Measurements from ENCODE around the gene DHRS12.

DHRS12 gene

DNA sequence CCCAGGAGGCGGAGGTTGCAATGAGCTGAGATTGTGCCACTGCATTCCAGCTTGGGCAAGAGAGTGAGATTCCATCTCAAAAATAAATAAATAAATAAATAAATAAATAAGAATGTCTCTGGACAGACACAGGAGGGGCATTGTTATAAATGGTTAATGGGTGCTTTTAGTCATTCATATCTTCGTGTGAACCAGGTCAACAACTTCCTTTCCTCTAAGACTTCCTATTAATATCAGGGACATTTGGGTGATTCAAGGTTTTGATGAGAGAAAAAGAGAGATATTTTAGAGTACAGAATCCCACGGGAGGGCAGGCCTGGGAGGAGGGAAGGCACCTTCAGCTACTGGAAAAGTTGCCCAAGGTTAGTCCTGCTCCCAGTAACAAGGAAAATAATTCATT lies 23.9 kb downstream of the DHRS12 start:
- no peak overlapping the region for H3K4me2 ChIP-seq (ENCODE audit: low read length)
- H3K36me3 ChIP-seq (replicated peaks; ENCODE audit: low read depth, low read length): no peaks in the 10 kb centered on the region
- no peak overlapping the region for H3K27ac ChIP-seq (ENCODE audit: low read length)
- no peaks in the 10 kb centered on the region for H3K79me2 ChIP-seq (ENCODE audit: low read length)
- TF ChIP-seq, protein P1, sequence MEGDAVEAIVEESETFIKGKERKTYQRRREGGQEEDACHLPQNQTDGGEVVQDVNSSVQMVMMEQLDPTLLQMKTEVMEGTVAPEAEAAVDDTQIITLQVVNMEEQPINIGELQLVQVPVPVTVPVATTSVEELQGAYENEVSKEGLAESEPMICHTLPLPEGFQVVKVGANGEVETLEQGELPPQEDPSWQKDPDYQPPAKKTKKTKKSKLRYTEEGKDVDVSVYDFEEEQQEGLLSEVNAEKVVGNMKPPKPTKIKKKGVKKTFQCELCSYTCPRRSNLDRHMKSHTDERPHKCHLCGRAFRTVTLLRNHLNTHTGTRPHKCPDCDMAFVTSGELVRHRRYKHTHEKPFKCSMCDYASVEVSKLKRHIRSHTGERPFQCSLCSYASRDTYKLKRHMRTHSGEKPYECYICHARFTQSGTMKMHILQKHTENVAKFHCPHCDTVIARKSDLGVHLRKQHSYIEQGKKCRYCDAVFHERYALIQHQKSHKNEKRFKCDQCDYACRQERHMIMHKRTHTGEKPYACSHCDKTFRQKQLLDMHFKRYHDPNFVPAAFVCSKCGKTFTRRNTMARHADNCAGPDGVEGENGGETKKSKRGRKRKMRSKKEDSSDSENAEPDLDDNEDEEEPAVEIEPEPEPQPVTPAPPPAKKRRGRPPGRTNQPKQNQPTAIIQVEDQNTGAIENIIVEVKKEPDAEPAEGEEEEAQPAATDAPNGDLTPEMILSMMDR (IDR thresholded peaks at IDR 0.05; ENCODE audit: low read depth, low read length): no peak
- no peak for TF ChIP-seq EZH2phosphoT487 (IDR thresholded peaks at IDR 0.05; ENCODE audit: low read depth)
- H2AFZ ChIP-seq (ENCODE audit: low read depth, low read length): no peak overlapping the region
- H3K9ac ChIP-seq (ENCODE audit: low read length): no peak overlapping the region
- no peaks in the 10 kb centered on the region for H3K27me3 ChIP-seq (ENCODE audit: low read depth, low read length)
- no peaks in the 10 kb centered on the region for H3K9me3 ChIP-seq (ENCODE audit: insufficient read depth, low read length)
- H3K4me1 ChIP-seq (ENCODE audit: low read length): peaks cover 13% of the 10 kb centered on the region
- H3K4me3 ChIP-seq (ENCODE audit: low read length): no peak overlapping the region
- no peaks in the 10 kb centered on the region for H4K20me1 ChIP-seq (ENCODE audit: insufficient read depth, low read length)

DNA sequence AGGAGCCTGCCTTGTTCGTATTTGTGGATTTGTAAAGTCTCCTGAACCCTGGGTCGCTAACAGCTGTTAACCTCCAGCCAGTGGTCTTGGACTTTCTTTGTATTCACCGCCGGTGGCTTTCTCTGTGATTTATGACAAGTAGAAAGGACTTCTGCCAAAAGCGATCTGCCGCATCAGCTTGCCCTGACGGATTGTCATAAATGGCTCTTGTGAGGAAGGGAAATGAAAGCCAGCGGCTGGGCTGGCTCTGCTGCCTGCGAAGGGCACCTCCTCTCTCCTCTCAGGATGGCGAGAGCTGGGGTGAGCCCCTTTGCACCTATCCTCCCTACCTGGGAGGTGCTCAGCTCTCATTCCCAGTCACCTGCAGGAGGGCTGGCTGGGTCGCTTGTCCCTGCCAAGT lies 25.6 kb downstream of the DHRS12 start:
- Histone ChIP-seq H3K9me3 (ENCODE audit: insufficient read depth, low read length) (no peaks in the 10 kb centered on the region), H3K36me3 (replicated peaks; ENCODE audit: low read depth, low read length) (no peaks in the 10 kb centered on the region), H3K4me3 (ENCODE audit: low read length) (no peak overlapping the region), H3K4me2 (ENCODE audit: low read length) (no peak overlapping the region), H4K20me1 (ENCODE audit: insufficient read depth, low read length) (no peaks in the 10 kb centered on the region), H3K27ac (ENCODE audit: low read length) (no peak overlapping the region), H2AFZ (ENCODE audit: low read depth, low read length) (no peak overlapping the region), H3K79me2 (ENCODE audit: low read length) (no peaks in the 10 kb centered on the region), H3K9ac (ENCODE audit: low read length) (no peak overlapping the region), H3K4me1 (ENCODE audit: low read length) (peaks cover 13% of the 10 kb centered on the region), H3K27me3 (ENCODE audit: low read depth, low read length) (no peaks in the 10 kb centered on the region)
- TF ChIP-seq EZH2phosphoT487 (IDR thresholded peaks at IDR 0.05; ENCODE audit: low read depth): no peak
- TF ChIP-seq, protein P1 (IDR thresholded peaks at IDR 0.05; ENCODE audit: low read depth, low read length): no peak

DNA sequence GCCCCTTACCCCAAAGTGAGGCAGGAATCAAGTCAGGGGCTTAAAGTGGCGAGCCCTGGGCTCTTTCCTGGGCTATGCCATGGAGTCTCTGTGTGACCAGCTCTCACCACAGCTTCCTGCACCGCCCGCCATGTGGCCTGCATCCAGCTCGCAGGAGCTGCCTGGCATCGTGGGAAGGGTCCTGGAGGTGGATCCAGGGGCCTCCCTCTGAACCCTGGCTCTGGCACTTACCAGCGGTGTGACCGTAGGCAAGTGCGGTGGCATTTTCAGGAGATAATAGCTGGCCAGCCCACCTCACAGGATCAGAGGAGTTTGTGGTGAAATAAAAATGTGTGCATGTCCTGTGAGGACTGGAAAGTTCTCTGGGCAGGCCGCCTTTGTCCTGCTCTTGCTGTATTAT lies 26.0 kb downstream of the DHRS12 start:
- no peak for TF ChIP-seq EZH2phosphoT487 (IDR thresholded peaks at IDR 0.05; ENCODE audit: low read depth)
- TF ChIP-seq, protein P1 (IDR thresholded peaks at IDR 0.05; ENCODE audit: low read depth, low read length): no peak
- Histone ChIP-seq H3K27me3 (ENCODE audit: low read depth, low read length) (no peaks in the 10 kb centered on the region), H3K9me3 (ENCODE audit: insufficient read depth, low read length) (no peaks in the 10 kb centered on the region), H3K27ac (ENCODE audit: low read length) (no peak overlapping the region), H3K4me3 (ENCODE audit: low read length) (no peak overlapping the region), H3K4me1 (ENCODE audit: low read length) (peaks cover 13% of the 10 kb centered on the region), H3K36me3 (replicated peaks; ENCODE audit: low read depth, low read length) (no peaks in the 10 kb centered on the region), H2AFZ (ENCODE audit: low read depth, low read length) (no peak overlapping the region), H4K20me1 (ENCODE audit: insufficient read depth, low read length) (no peaks in the 10 kb centered on the region), H3K79me2 (ENCODE audit: low read length) (no peaks in the 10 kb centered on the region), H3K4me2 (ENCODE audit: low read length) (no peak overlapping the region), H3K9ac (ENCODE audit: low read length) (no peak overlapping the region)

DNA sequence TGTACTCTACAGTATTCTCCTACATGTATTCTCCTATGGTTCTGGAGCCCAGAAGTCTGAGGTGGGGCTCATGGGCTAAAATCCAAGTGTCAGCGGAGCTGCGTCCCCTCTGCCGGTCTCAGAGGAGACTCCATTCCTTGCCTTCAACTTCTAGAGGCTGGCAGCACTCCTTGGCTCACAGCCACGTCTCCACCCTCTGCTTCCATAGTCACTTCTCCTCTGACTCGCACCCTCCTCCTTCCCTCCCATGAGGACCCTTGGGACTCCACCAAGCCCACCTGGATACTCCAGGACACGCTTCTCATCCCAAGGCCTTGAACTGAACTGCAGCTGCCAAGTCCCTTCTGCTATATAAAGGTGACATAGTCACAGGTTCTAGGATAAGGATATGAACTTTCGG lies 27.8 kb downstream of the DHRS12 start:
- Histone ChIP-seq H3K4me1 (ENCODE audit: low read length) (peaks cover 11% of the 10 kb centered on the region), H2AFZ (ENCODE audit: low read depth, low read length) (no peak overlapping the region)
- TF ChIP-seq, protein P1 (IDR thresholded peaks at IDR 0.05; ENCODE audit: low read depth, low read length): no peak

More for the DNA sequence above, 27.8 kb downstream of the DHRS12 start:
- Histone ChIP-seq H3K4me3 (ENCODE audit: low read length) (no peak overlapping the region), H4K20me1 (ENCODE audit: insufficient read depth, low read length) (no peaks in the 10 kb centered on the region), H3K79me2 (ENCODE audit: low read length) (no peaks in the 10 kb centered on the region), H3K9ac (ENCODE audit: low read length) (no peak overlapping the region), H3K4me2 (ENCODE audit: low read length) (no peak overlapping the region), H3K27ac (ENCODE audit: low read length) (no peak overlapping the region), H3K9me3 (ENCODE audit: insufficient read depth, low read length) (no peaks in the 10 kb centered on the region), H3K27me3 (ENCODE audit: low read depth, low read length) (no peaks in the 10 kb centered on the region), H3K36me3 (replicated peaks; ENCODE audit: low read depth, low read length) (no peaks in the 10 kb centered on the region)

All from OCI-LY3 (cell line).